ENCODE data around the gene CDC7. TPM values are rescaled to one million over a fixed set of nuclear protein-coding genes. Genes with fewer than 3 reads are reported as not detected.

Gene CDC7
- total RNA-seq, 1 donor, result 1.8 TPM

DNA sequence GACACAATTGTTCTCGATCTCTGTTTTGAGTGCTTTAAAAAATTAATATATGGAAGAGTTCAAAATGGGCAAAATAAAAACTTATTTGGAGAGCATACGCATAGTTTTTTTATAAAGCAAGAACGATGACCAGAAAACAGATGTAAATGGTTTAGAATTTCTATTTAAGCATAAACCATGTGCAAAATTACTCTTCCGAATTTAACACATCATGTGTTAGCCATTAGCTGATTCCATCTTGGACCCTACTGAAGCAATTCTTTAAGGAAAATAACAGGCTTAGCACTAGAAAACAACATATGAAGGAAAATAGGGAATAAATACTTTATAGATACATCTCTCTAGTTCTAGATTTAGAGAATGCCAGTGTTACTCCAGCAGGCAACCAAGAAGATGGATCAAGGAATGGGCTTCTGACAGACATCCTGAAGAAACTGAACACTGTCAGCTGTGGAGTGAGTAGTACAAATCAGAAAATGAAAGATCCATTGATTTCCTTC lies 26.7 kb downstream of the CDC7 start:
- H3K4me3 ChIP-seq (ENCODE audit: low read length), result no peak overlapping the region
- H3K4me1 ChIP-seq (ENCODE audit: insufficient read depth, low read length), result peaks cover 10% of the 10 kb centered on the region
- no peaks in the 10 kb centered on the region for H3K9me3 ChIP-seq (ENCODE audit: low read depth, low read length)
- no peaks in the 10 kb centered on the region for H3K27me3 ChIP-seq (ENCODE audit: insufficient read depth, low read length)

- no peaks in the 10 kb centered on the region for H3K27me3 ChIP-seq (ENCODE audit: insufficient read depth, low read length)
- peaks cover 14% of the 10 kb centered on the region for H3K4me1 ChIP-seq (ENCODE audit: insufficient read depth, low read length)
- no peaks in the 10 kb centered on the region for H3K9me3 ChIP-seq (ENCODE audit: low read depth, low read length)
- H3K4me3 ChIP-seq (ENCODE audit: low read length), result no peak overlapping the region
These were observed 27.1 kb downstream of the CDC7 start for GRCh38 chr1:91527781-91528180.

DNA sequence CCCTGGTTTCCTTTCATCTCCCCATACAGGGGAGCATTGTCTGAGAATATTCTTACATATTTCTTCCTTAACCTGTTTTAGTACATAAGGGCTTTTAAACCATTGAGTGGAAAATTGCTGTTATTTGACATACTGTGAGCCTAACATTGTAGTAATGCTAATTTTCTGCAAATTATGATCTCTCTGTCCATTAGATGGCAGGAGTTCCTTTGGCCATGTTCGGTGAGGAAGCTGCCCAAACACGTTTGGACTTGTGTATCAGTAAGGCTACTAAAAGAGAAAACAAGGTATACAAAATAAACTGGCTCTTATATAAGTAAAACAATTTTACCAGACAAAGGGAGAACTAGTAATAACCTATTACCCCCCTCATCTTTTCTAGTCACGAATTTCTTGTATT lies 29.2 kb downstream of the CDC7 start:
- H3K4me3 ChIP-seq (ENCODE audit: low read length), result no peak overlapping the region

DNA sequence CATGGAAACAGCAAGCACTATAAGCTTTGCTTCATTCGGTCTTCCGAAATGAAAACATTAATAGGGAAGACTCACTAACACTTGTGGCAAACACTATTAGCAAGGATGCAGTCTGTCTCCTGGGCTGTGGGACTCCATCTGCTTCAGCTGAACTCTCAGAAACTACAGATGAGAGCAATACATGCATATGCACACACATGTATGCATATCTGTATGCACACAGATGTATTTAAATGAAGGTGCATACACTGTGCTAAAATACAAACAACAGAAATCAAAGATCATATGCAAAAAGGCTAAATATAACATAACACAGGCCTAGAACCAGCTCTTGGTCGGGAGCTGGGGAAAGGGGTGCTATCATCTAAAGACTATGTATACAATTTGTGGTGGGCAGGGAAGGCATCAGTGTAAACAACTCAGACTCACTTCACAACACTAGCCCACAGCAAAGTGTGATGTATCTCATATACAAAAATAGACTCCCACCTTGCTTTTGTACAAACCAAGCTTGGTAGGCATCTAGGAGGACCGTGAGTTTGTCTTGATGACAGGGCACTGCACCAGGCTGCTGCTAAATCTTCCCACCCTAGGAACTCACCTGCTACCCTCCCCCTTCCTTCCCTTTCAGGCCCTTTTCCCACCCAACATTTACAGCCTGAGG lies 32.8 kb downstream of the CDC7 start:
- Histone ChIP-seq H3K4me1 (ENCODE audit: insufficient read depth, low read length) (peaks cover 15% of the 10 kb centered on the region), H3K4me3 (ENCODE audit: low read length) (no peak overlapping the region), H3K9me3 (ENCODE audit: low read depth, low read length) (no peaks in the 10 kb centered on the region), H3K27me3 (ENCODE audit: insufficient read depth, low read length) (no peaks in the 10 kb centered on the region)

More for the DNA sequence above, 29.2 kb downstream of the CDC7 start:
- Histone ChIP-seq H3K4me1 (ENCODE audit: insufficient read depth, low read length) (peaks cover 15% of the 10 kb centered on the region), H3K9me3 (ENCODE audit: low read depth, low read length) (no peaks in the 10 kb centered on the region), H3K27me3 (ENCODE audit: insufficient read depth, low read length) (no peaks in the 10 kb centered on the region)

GRCh38 chr1:91535441-91535840 lies 34.8 kb downstream of the CDC7 start:
- Histone ChIP-seq H3K4me3 (ENCODE audit: low read length) (no peak overlapping the region), H3K4me1 (ENCODE audit: insufficient read depth, low read length) (peaks cover 12% of the 10 kb centered on the region), H3K27me3 (ENCODE audit: insufficient read depth, low read length) (no peaks in the 10 kb centered on the region), H3K9me3 (ENCODE audit: low read depth, low read length) (no peaks in the 10 kb centered on the region)

GRCh38 chr1:91537281-91537986 lies 36.8 kb downstream of the CDC7 start:
- no peaks in the 10 kb centered on the region for H3K27me3 ChIP-seq (ENCODE audit: insufficient read depth, low read length)
- no peaks in the 10 kb centered on the region for H3K9me3 ChIP-seq (ENCODE audit: low read depth, low read length)
- peaks cover 21% of the 10 kb centered on the region for H3K4me1 ChIP-seq (ENCODE audit: insufficient read depth, low read length)
- H3K4me3 ChIP-seq (ENCODE audit: low read length), result no peak overlapping the region

GRCh38 chr1:91537987-91538304 lies 37.3 kb downstream of the CDC7 start:
- H3K27me3 ChIP-seq (ENCODE audit: insufficient read depth, low read length), result no peaks in the 10 kb centered on the region
- peaks cover 18% of the 10 kb centered on the region for H3K4me1 ChIP-seq (ENCODE audit: insufficient read depth, low read length)
- H3K9me3 ChIP-seq (ENCODE audit: low read depth, low read length), result no peaks in the 10 kb centered on the region
- H3K4me3 ChIP-seq (ENCODE audit: low read length), result no peak overlapping the region

GRCh38 chr1:91540910-91541309 lies 40.3 kb downstream of the CDC7 start:
- Histone ChIP-seq H3K27me3 (ENCODE audit: insufficient read depth, low read length) (no peaks in the 10 kb centered on the region), H3K9me3 (ENCODE audit: low read depth, low read length) (no peaks in the 10 kb centered on the region), H3K4me3 (ENCODE audit: low read length) (no peak overlapping the region), H3K4me1 (ENCODE audit: insufficient read depth, low read length) (peaks cover 19% of the 10 kb centered on the region)

GRCh38 chr1:91541918-91542533 lies 41.4 kb downstream of the CDC7 start:
- Histone ChIP-seq H3K4me3 (ENCODE audit: low read length) (no peak overlapping the region), H3K4me1 (ENCODE audit: insufficient read depth, low read length) (peaks cover 22% of the 10 kb centered on the region), H3K9me3 (ENCODE audit: low read depth, low read length) (no peaks in the 10 kb centered on the region), H3K27me3 (ENCODE audit: insufficient read depth, low read length) (no peaks in the 10 kb centered on the region)

DNA sequence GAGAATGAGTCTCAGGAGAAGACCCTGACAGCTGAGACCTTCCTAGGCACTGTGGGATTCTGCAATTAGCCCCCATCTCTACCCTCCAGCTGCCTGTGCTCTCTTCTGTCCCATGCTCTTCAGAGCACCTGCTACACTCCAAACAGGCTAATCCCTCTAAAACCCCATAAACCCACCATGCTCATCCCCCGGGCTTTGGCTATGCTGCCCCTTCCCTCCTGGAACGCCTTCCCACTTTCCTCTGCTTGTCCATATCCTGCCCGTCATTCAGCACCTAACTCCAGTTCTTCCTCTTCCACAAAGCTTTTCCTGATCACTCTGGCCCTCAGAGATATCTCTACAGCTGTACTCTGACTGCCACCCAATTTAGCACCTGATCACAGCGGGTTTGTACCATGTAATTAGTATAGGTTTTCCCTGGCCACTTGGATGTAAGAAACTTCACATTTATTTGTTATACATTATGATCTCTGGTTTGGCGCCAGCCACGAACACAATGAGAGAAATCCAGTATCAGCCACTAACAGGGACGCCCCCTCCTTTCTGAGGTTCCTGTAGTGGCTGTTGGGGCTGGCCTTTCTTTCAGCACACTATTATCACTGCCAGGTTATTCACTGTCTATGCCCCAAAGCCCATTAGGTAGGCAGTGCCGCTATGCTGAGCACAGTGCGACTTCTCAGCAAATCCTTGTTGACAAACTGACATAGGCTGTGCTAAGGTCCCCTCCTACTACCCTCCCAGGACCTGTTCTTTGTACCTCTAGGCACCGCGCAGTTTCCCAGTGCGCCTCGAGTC lies 45.1 kb downstream of the CDC7 start:
- Histone ChIP-seq H3K4me3 (ENCODE audit: low read length) (no peak overlapping the region), H3K27me3 (ENCODE audit: insufficient read depth, low read length) (no peaks in the 10 kb centered on the region), H3K9me3 (ENCODE audit: low read depth, low read length) (no peaks in the 10 kb centered on the region), H3K4me1 (ENCODE audit: insufficient read depth, low read length) (peaks cover 50% of the 10 kb centered on the region)

GRCh38 chr1:91546301-91546581 lies 45.6 kb downstream of the CDC7 start:
- no peak overlapping the region for H3K4me3 ChIP-seq (ENCODE audit: low read length)
- no peaks in the 10 kb centered on the region for H3K9me3 ChIP-seq (ENCODE audit: low read depth, low read length)
- no peaks in the 10 kb centered on the region for H3K27me3 ChIP-seq (ENCODE audit: insufficient read depth, low read length)
- H3K4me1 ChIP-seq (ENCODE audit: insufficient read depth, low read length), result peaks cover 50% of the 10 kb centered on the region

GRCh38 chr1:91546876-91547275 lies 46.2 kb downstream of the CDC7 start:
- Histone ChIP-seq H3K9me3 (ENCODE audit: low read depth, low read length) (no peaks in the 10 kb centered on the region), H3K4me3 (ENCODE audit: low read length) (no peak overlapping the region), H3K4me1 (ENCODE audit: insufficient read depth, low read length) (peaks cover 44% of the 10 kb centered on the region), H3K27me3 (ENCODE audit: insufficient read depth, low read length) (no peaks in the 10 kb centered on the region)

- Histone ChIP-seq H3K27me3 (ENCODE audit: insufficient read depth, low read length) (no peaks in the 10 kb centered on the region), H3K4me1 (ENCODE audit: insufficient read depth, low read length) (peaks cover 41% of the 10 kb centered on the region), H3K4me3 (ENCODE audit: low read length) (no peak overlapping the region), H3K9me3 (ENCODE audit: low read depth, low read length) (no peaks in the 10 kb centered on the region)
These were observed 47.9 kb downstream of the CDC7 start for GRCh38 chr1:91548376-91549040.

GRCh38 chr1:91549041-91549735 lies 48.5 kb downstream of the CDC7 start:
- Histone ChIP-seq H3K9me3 (ENCODE audit: low read depth, low read length) (no peaks in the 10 kb centered on the region), H3K27me3 (ENCODE audit: insufficient read depth, low read length) (no peaks in the 10 kb centered on the region), H3K4me3 (ENCODE audit: low read length) (no peak overlapping the region), H3K4me1 (ENCODE audit: insufficient read depth, low read length) (peaks cover 41% of the 10 kb centered on the region)
